SK-N-SH treated with all-trans-retinoic acid at 6 μM for 48 hours (cell line): ENCODE data around the gene PDZD2.

ENCODE experiments used
- ATAC-seq: fragments of 200-7000 bp; cut with Tn5 transposase; 3 replicates; pipeline ENCODE4 v1.9.1; 2020; ENCODE audit warnings: mild to moderate bottlenecking, moderate library complexity
- ARNTL ChIP-seq: fragments of 450-650 bp; formaldehyde crosslinking; IDR thresholded peaks from 2 replicates; pipeline ENCODE4 v1.5.0; 2020; ENCODE audit warnings: low read depth, mild to moderate bottlenecking, moderate library complexity, borderline replicate concordance
- BACH2 ChIP-seq: fragments of 250-450 bp; sonication (Bioruptor Pico); IDR thresholded peaks from 2 replicates; pipeline ENCODE4 v1.9.0; 2021; ENCODE audit warnings: mild to moderate bottlenecking, borderline replicate concordance
- CSDC2 ChIP-seq: fragments of 250-450 bp; sonication (Bioruptor Pico); IDR thresholded peaks from 2 replicates; pipeline ENCODE4 v1.5.0; 2020; ENCODE audit warnings: mild to moderate bottlenecking, moderate library complexity
- ESRRG ChIP-seq: fragments of 250-450 bp; sonication (Bioruptor Pico); IDR thresholded peaks from 2 replicates; pipeline ENCODE4 v1.6.1; 2021; ENCODE audit warnings: mild to moderate bottlenecking
- ISL1 ChIP-seq: fragments of 250-450 bp; sonication (Bioruptor Pico); IDR thresholded peaks from 2 replicates; pipeline ENCODE4 v2.1.2; 2022; ENCODE audit warnings: mild to moderate bottlenecking, moderate library complexity
- OSR1 ChIP-seq: fragments of 250-450 bp; sonication (Bioruptor Pico); IDR thresholded peaks from 2 replicates; pipeline ENCODE4 v1.8.0; 2022; ENCODE audit warnings: moderate library complexity, mild to moderate bottlenecking, inconsistent platforms
- PATZ1 ChIP-seq: fragments of 250-450 bp; sonication (Bioruptor Pico); IDR thresholded peaks from 2 replicates; pipeline ENCODE4 v1.8.0; 2020; ENCODE audit warnings: mild to moderate bottlenecking, moderate library complexity, borderline replicate concordance
- POU6F1 ChIP-seq: fragments of 250-450 bp; sonication (Bioruptor Pico); IDR thresholded peaks from 2 replicates; pipeline ENCODE4 v1.8.0; 2021; ENCODE audit warnings: low read depth, mild to moderate bottlenecking, moderate library complexity, borderline replicate concordance
- PPARA ChIP-seq: fragments of 250-450 bp; sonication (Bioruptor Pico); IDR thresholded peaks from 2 replicates; pipeline ENCODE4 v1.5.0; 2020; ENCODE audit warnings: mild to moderate bottlenecking, borderline replicate concordance
- RARB ChIP-seq: fragments of 250-450 bp; sonication (Bioruptor Pico); IDR thresholded peaks from 2 replicates; pipeline ENCODE4 v1.8.0; 2021; ENCODE audit warnings: mild to moderate bottlenecking, moderate library complexity
- SNAI2 ChIP-seq: fragments of 250-450 bp; sonication (Bioruptor Pico); IDR thresholded peaks from 2 replicates; pipeline ENCODE4 v1.5.0; 2020; ENCODE audit warnings: mild to moderate bottlenecking, moderate library complexity
- TCF4 ChIP-seq: fragments of 250-450 bp; sonication (Bioruptor Pico); IDR thresholded peaks from 2 replicates; pipeline ENCODE4 v1.8.0; 2021; ENCODE audit warnings: mild to moderate bottlenecking, moderate library complexity, borderline replicate concordance
- TOX ChIP-seq: fragments of 250-450 bp; sonication (Bioruptor Pico); IDR thresholded peaks from 2 replicates; pipeline ENCODE4 v1.8.0; 2021; ENCODE audit warnings: mild to moderate bottlenecking, moderate library complexity, borderline replicate concordance
- ZC3H10 ChIP-seq: fragments of 250-450 bp; sonication (Bioruptor Pico); IDR thresholded peaks from 2 replicates; pipeline ENCODE4 v1.5.1; 2021; ENCODE audit warnings: mild to moderate bottlenecking, moderate library complexity
- ZFP3 ChIP-seq: fragments of 250-450 bp; sonication (Bioruptor Pico); IDR thresholded peaks from 2 replicates; pipeline ENCODE4 v1.5.0; 2020; ENCODE audit warnings: mild to moderate bottlenecking, moderate library complexity
- ZFP30 ChIP-seq: fragments of 450-650 bp; formaldehyde crosslinking; IDR thresholded peaks from 2 replicates; pipeline ENCODE4 v1.5.0; 2022; ENCODE audit warnings: mild to moderate bottlenecking, moderate library complexity
- ZNF565 ChIP-seq: fragments of 450-650 bp; formaldehyde crosslinking; conservative IDR thresholded peaks from 2 replicates; pipeline ENCODE4 v1.5.0; 2020; ENCODE audit warnings: low read depth, mild to moderate bottlenecking, moderate library complexity
- ZNF70 ChIP-seq: fragments of 450-650 bp; formaldehyde crosslinking; IDR thresholded peaks from 2 replicates; pipeline ENCODE4 v1.5.0; 2020; ENCODE audit warnings: mild to moderate bottlenecking, moderate library complexity
- ZNF8 ChIP-seq: fragments of 450-650 bp; formaldehyde crosslinking; IDR thresholded peaks from 2 replicates; pipeline ENCODE4 v1.5.0; 2020; ENCODE audit warnings: mild to moderate bottlenecking, moderate library complexity
- TF ChIP-seq, protein P1 (sequence below): fragments of 250-450 bp; sonication (Bioruptor Pico); IDR thresholded peaks from 2 replicates; pipeline ENCODE4 v1.5.1; 2021; ENCODE audit warnings: mild to moderate bottlenecking, moderate library complexity
- TF ChIP-seq, protein P2 (sequence below): fragments of 250-450 bp; sonication (Bioruptor Pico); IDR thresholded peaks from 2 replicates; pipeline ENCODE4 v1.5.1; 2020; ENCODE audit warnings: low read depth, mild to moderate bottlenecking, moderate library complexity
- TF ChIP-seq, protein P3 (sequence below): fragments of 250-450 bp; sonication (Bioruptor Pico); IDR thresholded peaks from 2 replicates; pipeline ENCODE4 v1.5.0; 2020; ENCODE audit warnings: mild to moderate bottlenecking, moderate library complexity

The PDZD2 gene

DNA sequence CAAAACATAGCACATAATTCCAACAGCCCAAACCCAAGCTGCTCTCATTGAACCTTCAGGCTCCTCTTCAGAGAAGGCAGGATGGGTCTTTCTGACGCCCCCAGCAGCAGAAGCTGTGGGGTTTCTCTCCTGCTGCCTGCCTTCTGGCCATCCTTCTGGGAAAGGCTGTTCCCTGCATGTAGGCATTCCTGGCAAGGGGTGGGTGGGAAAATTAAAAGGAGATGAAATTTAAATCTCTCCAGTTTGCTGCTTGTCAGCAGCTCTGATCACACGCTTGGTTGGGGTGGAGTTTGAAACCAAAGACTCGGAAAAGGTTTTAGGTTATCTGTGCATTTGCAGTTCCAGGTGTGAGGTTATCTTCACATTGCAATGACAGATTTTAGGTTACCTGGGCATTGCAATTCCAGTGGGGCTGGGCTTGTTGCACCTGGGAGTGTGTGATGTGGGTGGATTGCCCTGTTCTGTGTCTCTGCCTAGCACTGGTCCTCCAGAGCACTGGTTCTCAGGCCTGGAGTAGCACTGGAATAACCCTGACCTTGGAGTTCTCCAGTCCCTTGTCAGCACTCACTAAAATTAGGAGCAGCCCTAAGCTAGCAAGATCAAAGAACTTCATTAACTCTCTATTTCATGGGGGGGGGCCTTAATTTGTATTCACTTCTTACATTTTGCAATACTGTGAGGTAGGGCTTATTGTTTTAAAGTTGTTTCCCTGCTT, 109.7 kb downstream of the PDZD2 start:
- no peak for ATAC-seq
- no peak for TF ChIP-seq RARB
- no peak for TF ChIP-seq BACH2 (CRISPR knock-in tag)
- no peak for TF ChIP-seq ESRRG (CRISPR knock-in tag)
- TF ChIP-seq, protein P1, sequence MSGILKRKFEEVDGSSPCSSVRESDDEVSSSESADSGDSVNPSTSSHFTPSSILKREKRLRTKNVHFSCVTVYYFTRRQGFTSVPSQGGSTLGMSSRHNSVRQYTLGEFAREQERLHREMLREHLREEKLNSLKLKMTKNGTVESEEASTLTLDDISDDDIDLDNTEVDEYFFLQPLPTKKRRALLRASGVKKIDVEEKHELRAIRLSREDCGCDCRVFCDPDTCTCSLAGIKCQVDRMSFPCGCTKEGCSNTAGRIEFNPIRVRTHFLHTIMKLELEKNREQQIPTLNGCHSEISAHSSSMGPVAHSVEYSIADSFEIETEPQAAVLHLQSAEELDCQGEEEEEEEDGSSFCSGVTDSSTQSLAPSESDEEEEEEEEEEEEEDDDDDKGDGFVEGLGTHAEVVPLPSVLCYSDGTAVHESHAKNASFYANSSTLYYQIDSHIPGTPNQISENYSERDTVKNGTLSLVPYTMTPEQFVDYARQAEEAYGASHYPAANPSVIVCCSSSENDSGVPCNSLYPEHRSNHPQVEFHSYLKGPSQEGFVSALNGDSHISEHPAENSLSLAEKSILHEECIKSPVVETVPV (CRISPR knock-in tag): no peak
- TF ChIP-seq, protein P2, sequence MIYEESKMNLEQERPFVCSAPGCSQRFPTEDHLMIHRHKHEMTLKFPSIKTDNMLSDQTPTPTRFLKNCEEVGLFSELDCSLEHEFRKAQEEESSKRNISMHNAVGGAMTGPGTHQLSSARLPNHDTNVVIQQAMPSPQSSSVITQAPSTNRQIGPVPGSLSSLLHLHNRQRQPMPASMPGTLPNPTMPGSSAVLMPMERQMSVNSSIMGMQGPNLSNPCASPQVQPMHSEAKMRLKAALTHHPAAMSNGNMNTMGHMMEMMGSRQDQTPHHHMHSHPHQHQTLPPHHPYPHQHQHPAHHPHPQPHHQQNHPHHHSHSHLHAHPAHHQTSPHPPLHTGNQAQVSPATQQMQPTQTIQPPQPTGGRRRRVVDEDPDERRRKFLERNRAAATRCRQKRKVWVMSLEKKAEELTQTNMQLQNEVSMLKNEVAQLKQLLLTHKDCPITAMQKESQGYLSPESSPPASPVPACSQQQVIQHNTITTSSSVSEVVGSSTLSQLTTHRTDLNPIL: no peak
- no peak for TF ChIP-seq ZNF70 (CRISPR knock-in tag)
- TF ChIP-seq ZFP30 (CRISPR knock-in tag): no peak
- TF ChIP-seq, protein P3, sequence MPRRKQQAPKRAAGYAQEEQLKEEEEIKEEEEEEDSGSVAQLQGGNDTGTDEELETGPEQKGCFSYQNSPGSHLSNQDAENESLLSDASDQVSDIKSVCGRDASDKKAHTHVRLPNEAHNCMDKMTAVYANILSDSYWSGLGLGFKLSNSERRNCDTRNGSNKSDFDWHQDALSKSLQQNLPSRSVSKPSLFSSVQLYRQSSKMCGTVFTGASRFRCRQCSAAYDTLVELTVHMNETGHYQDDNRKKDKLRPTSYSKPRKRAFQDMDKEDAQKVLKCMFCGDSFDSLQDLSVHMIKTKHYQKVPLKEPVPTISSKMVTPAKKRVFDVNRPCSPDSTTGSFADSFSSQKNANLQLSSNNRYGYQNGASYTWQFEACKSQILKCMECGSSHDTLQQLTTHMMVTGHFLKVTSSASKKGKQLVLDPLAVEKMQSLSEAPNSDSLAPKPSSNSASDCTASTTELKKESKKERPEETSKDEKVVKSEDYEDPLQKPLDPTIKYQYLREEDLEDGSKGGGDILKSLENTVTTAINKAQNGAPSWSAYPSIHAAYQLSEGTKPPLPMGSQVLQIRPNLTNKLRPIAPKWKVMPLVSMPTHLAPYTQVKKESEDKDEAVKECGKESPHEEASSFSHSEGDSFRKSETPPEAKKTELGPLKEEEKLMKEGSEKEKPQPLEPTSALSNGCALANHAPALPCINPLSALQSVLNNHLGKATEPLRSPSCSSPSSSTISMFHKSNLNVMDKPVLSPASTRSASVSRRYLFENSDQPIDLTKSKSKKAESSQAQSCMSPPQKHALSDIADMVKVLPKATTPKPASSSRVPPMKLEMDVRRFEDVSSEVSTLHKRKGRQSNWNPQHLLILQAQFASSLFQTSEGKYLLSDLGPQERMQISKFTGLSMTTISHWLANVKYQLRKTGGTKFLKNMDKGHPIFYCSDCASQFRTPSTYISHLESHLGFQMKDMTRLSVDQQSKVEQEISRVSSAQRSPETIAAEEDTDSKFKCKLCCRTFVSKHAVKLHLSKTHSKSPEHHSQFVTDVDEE: no peak
- no peak for TF ChIP-seq SNAI2 (CRISPR knock-in tag)
- TF ChIP-seq TCF4 (CRISPR knock-in tag): no peak
- TF ChIP-seq OSR1: no peak
- TF ChIP-seq TOX (CRISPR knock-in tag): no peak

GRCh38 chr5:31750215-31750614, 111.3 kb downstream of the PDZD2 start:
- ATAC-seq: no peak
- TF ChIP-seq OSR1: no peak
- TF ChIP-seq ISL1: no peak
- no peak for TF ChIP-seq ZFP3 (CRISPR knock-in tag)
- TF ChIP-seq CSDC2: no peak
- TF ChIP-seq POU6F1 (CRISPR knock-in tag): no peak
- no peak for TF ChIP-seq ZNF8
- no peak for TF ChIP-seq TOX (CRISPR knock-in tag)
- TF ChIP-seq ZFP30 (CRISPR knock-in tag): no peak
- TF ChIP-seq ZNF565: no peak
- no peak for TF ChIP-seq SNAI2 (CRISPR knock-in tag)
- TF ChIP-seq RARB: no peak
- TF ChIP-seq ZC3H10 (CRISPR knock-in tag): no peak
- no peak for TF ChIP-seq ZNF70 (CRISPR knock-in tag)
- no peak for TF ChIP-seq ARNTL
- TF ChIP-seq TCF4 (CRISPR knock-in tag): no peak
- no peak for TF ChIP-seq PPARA (CRISPR knock-in tag)
- TF ChIP-seq ESRRG (CRISPR knock-in tag): no peak
- TF ChIP-seq, all 23 proteins: peak for 0

- ATAC-seq: no peak
- TF ChIP-seq PATZ1 (CRISPR knock-in tag): no peak
- no peak for TF ChIP-seq ZNF565
- TF ChIP-seq ARNTL: no peak
- TF ChIP-seq ISL1: no peak
- no peak for TF ChIP-seq ZNF8
- no peak for TF ChIP-seq TCF4 (CRISPR knock-in tag)
- no peak for TF ChIP-seq POU6F1 (CRISPR knock-in tag)
- TF ChIP-seq ZNF70 (CRISPR knock-in tag): no peak
- TF ChIP-seq, protein P2: no peak
- TF ChIP-seq ZFP3 (CRISPR knock-in tag): no peak
- TF ChIP-seq, protein P1 (CRISPR knock-in tag): no peak
- no peak for TF ChIP-seq SNAI2 (CRISPR knock-in tag)
- no peak for TF ChIP-seq ZC3H10 (CRISPR knock-in tag)
- no peak for TF ChIP-seq CSDC2
- no peak for TF ChIP-seq ZFP30 (CRISPR knock-in tag)
- no peak for TF ChIP-seq BACH2 (CRISPR knock-in tag)
- TF ChIP-seq ESRRG (CRISPR knock-in tag): no peak
Measured at GRCh38 chr5:31751610-31752009, 112.7 kb downstream of the PDZD2 start.
